ELR (cell line): ENCODE data around the gene GRB7.

Experiments
- DNase-seq: peaks from one replicate; pipeline ENCODE4 v3.0.0-alpha.2; 2015; ENCODE audit warnings: low read depth

GRB7 gene

DNA sequence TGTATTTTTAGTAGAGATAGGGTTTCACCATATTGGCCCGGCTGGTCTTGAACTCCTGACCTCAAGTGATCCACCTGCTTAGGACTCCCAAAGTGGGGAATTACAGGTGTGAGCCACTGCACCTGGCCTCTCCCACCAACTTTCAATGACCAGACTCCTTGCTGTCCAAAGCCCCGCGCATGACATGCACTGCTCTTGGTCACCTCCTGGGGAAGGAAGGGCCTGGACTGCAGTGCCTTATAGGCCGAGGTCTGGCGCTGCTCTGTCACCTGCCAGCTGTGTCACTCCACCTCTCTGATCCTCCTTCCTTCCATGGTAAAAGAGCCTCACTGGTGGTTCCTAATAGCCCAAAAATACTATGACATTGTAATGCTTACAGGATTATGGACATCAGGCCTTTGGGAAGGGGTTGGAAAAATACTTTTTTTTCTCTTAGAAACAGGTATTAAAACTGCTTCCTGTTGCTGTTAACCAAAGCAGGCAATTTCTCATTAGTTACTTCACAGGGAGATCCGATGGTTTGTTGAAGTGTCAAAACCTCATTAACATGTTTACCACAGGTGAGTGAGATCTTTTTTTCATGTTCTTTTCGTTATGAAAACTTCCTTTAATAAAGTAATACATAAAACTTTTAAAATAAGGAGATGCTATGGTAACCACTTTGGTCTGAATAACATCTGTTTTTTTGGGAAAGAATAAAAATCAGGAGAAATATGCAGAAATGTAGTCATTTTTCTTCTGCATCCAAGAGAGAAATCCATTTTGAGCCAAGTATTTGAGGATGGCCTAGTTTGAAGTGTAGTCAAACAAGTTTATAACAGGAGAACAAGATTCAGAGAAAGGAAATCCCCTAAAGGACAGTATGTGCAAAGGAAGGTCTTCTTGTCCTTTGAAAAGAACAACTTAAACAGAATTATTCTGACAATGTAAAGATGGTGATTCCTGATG, 35.5 kb downstream of the GRB7 start:
- no peak for DNase-seq

DNA sequence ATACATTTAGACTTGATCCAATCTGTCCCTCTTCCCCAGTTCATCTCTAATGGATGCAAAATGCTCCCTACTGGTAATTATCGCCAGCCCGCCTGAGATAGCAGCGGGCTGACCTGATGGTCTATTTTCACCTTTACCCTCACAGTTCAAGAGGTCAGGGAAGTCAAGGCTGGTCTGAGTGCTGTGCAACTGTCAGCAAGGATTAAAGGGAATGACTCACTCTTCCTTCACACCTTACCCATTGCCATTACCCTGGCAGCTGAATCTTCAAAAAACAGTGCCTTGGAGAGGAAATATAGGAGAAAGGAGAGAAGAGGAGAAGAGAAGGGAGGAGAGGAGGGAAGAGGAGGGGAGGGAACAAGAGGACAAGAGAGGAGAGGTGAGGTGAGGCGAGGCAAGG, 36.3 kb downstream of the GRB7 start:
- DNase-seq = no peak

DNA sequence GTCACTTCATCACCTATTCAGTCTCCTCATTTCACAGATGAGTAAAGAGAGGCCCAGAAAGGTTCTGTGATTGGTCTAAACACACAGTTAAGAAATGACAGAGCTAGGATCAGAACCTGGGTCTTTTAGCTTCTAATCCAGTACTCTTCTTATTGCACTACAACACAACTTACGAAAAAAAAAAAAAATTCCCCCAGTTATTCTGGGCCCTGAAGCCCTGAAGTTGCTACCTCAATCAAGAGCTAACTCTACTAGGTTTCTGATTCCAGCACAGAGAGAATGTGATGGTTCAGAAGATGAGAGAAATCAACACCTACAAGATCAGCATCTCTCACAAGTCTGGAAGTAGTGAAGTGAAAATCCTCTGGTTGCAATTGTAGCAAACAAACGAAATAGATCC, 37.3 kb downstream of the GRB7 start:
- DNase-seq = no peak

DNA sequence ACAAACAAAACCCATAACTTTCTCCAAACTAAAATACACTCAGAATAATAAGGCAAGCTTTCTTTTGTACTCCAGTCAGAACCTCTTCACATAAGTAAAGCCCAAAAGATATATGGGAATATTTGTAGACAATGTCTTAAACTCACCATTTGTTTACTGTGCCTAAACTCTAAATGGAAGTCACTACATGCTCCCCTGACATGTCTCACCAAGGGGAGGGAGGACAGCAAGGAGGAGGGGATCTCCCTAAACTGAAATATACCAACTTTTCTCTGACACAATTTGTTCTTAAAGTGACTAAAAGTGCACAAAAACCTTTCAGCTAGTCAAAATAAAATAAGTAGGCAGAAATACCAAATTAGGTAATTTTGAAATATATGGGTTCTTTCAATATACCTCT, 38.5 kb downstream of the GRB7 start:
- DNase-seq = no peak

DNA sequence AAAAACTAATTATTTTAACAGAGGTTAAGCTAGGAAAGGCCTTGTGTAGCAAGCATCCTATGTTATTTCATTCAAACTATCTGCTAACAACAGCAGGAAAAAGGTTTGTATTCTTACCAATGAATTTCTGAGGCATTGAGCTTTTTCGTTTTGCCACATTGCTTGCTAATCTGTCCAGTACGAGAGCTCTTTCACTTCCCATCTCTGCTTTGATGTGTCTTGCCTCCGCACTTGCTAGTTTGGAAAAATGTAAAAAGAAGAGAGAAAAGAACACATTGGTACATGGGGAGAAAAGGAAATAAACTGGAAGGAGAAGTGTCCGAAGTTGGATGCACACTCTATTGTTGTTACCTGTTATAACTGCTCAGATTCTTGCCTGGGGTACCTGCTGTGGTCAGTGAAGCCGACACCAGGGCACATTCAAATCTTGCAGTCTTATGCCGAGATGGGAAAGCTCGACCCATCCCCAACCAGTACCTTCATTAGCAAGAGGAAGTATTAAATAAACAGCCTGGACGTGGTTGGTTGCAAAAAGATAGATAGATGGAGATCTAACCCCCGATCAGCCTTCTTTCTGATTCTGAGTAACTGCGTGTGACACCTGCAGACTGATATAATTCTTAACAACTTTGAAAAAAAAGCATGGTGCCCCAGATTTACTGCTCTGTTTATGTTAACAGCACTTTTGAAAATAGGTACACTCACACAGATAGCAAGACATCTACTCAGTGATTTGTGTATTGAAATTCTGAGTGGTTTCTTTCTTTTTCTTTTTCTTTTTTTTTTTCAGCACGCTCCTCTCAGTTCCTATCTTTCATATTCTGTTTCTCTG, 40.0 kb downstream of the GRB7 start:
- DNase-seq = no peak

DNA sequence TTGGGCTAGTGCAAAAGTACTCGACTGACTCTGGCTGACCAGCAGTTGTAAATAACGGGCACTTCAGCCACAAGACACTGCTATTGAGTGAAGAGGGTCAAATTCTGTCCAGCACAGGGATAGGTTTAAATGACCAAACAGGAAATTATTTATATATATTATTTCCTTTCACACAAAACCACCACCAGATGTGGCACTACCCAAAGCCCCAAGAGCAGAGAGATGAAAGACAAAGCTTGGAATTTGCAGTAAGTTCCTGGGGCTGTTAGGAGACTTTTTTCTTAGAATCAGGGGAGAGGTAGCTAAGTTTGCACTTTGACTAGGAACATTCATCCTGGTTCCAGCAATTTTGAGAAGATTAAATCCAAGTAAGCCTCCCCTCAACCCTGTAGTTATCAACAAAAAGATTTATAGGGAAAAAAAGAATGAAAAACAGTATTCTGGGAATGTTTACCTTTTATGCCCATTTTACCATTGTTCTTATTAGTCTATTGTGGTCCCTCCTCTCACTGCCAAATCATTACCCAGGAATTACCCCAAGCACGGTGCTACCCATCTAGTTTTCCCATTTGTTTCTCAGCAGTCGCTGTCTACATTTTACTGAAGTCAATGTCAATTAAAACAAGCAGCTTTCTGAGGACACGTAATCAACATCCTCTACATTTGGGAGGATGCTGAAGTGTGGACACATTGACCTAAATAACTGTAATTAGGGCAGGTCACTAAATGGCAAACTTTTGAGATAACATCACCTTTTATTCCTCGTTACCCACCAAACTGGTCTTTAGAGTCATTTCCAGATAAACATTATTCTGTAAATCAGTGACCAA, 43.5 kb downstream of the GRB7 start:
- DNase-seq = peak; percentile 7

DNA sequence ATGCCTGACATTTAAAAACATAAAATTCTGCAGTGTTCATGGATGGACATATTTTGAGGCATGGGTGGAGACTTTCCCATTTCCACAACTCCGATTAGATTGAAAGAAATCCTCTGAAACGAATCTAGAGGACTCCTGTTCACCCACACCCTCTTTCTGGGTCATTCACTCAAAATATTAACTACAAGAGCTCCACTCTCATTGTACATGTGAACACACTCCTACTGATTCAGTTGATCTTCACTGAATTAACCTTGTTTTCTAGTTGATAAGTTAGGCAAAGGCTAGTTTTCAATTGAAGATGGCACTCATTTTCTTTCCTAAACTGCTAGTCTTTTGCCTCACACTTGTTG, 44.1 kb downstream of the GRB7 start:
- no peak for DNase-seq

DNA sequence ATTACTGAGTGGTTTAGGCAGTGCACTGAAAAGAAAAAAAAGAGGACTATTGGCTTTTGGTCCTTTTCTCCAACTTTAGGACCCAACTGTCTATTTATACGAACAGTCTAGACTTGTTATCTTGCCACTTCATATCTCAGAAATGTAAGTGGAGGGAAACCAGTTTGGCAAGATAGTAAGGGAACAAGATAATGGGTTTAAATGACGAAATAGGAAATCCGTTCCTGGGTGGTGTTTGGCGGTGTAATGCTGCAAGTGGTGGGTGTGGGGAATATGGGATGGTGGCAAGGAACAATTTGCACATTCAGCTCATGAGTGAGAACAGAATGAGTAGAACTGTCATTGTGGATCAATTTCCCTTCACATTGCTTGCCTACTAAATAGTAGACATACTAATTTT, 44.7 kb downstream of the GRB7 start:
- DNase-seq = no peak

DNA sequence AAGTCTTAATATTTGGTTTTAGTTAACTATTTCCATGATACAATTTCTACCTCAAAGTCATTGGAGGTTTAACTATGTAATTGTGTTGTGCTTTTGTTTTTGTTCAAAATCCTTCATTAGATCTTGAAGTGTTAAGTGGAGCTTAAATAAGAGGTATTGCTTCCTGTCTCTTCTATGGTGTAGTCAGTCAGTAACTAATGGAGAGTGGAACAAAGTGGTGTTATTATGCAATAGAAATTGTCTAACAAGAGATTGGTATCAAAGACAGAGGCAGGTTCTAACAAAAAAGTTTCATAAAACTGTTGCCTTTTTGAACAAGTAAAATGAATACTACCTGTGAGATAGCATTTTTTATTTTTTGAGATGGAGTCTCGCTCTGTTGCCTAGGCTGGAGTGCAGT, 45.2 kb downstream of the GRB7 start:
- DNase-seq = no peak

DNA sequence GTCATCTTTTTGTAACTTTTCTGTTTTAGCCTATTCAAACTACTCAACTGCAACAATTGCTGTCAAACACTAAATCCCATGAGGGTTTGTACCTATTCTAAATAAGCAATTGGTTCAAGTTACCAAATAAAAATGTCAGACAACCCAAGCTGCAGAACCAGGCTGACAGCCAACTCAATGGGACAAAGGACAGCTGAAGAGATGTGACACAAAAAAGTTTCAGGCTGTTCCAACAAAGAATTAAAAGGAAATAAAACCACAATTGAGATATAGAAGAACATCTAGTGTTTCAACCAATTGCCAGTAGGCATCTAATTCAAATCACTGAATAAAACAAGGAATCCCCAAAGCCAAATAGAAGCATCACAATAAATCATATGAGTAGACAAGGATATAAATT, 49.3 kb downstream of the GRB7 start:
- DNase-seq = no peak

DNA sequence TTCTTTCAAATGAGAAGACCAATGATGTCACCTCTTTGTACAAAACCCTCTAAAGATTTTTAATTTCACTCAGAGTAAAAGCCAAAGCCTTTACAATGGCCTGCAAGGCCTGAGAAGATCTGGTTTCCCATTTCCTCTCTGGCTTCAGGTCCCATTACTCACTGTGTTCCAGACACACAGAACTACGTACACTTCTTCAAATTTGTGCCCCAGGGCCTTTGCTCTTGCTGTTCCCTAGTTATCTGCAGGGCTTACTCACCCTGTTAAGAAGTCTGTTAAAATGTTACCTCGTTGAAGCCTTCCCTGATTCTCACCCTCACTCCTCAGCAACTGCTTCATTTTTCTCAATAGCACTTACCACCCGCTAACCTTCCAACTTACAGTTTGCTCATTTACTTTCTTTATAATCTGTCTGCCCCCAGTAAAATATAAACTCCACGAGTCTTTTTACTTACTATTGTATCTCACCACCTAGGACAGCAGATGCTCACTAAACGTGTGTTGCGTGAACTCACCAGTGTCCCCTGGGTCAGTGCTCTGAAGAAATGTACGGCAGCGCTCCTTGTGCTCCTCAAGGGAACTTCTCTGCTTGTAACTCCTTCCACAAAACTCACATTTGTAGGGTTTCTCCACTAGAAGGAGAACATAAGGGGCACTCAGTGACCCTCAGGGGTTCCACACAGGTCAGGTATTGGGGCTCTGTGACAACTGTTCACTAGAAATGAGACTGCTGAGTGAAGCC, 50.2 kb downstream of the GRB7 start:
- DNase-seq = peak; percentile 29

DNA sequence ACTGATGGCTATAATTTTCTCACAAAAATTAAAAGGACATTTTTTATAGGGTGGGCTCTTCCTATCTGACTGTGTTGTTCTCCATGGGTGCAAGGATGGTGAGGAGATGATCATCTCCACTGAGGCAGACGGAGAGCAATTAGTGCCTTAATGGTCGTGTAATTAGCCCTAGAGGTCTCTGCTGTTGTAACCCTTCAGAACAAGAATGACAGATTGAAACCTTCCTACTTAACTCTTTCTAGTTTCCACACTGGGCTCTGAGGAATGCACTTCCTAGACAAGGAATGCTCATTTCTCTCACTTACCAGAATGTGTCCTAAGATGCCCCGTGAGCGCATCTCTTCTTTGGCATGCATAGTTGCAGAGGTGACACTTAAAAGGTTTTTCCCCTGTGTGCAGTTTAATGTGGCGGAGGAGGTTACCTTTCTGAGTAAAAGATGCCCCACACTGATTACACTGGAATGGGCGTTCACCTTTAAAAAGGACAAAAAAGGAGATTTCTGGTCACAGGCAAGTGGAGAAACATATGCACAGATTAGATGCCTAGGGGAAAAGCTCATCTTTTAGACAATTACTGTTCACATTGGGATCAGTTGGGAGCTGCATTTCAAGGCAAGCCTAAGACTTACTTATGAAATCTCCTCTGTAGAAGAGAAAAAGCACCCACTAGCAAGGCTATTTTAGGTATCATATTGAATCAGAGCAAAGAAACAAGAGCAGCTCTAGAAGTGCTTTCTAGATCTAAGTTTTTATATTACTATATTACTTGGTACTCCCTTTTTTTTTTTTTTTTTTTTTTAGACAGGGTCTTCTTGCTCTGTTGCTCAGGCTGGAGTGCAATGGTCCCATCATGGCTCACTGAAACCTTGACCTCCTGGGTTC, 53.6 kb downstream of the GRB7 start:
- DNase-seq = no peak

DNA sequence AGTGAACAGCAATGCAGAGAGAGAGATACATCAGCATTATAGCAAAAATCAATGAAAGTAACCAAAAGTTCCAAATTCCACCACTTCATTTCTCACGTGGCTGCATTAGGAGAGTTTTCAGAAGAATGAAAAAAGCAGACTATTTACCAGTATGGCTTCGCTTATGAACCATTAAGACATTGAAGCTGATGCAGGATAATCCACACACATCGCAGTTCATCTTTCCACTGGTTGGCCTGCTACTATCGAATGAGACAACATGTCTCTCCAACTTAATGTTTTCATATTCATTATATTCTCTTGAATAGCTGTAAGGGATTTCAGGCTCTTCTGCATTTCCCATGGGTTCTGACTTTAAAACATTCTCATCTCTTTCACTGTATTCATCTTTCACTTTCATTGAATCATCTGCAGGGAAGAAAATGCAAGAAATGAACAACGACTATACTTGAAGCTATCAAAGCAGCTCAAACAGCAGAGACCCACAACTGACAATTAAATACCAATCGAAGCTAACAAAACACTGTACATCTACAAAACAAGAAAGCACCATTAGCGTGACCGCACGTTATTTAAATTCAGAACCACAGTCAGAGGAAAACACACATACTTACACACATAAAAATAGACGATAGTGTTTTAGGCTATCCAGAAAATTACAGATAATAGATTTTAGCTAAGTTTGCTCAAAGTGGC, 54.9 kb downstream of the GRB7 start:
- no peak for DNase-seq

DNA sequence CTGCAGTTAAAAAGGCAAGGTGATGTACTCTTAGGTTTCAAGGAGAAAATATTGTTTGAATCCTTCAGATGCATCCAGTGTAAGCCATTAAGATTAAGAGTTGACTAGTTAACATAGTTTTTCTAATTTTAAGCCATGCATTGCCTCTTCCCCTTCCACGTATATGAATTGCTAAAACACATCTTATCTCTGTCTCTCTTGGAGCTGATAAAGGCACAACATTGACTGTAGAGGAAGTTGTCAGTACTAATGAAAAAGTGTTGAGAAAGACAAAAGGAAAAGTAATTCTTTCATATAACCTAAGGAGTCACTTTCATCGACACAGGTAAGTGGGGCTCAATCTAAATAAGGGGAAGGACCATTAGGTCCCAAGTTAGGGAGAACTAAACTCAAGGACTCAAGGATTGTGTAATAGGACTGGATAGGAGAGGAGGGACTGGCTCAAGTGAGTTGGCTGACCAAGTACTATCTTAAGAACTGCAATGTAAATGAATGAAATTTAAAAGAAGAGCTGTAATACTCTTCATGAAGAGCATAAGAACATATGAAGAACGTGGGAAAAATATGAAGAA, 55.6 kb downstream of the GRB7 start:
- no peak for DNase-seq

DNA sequence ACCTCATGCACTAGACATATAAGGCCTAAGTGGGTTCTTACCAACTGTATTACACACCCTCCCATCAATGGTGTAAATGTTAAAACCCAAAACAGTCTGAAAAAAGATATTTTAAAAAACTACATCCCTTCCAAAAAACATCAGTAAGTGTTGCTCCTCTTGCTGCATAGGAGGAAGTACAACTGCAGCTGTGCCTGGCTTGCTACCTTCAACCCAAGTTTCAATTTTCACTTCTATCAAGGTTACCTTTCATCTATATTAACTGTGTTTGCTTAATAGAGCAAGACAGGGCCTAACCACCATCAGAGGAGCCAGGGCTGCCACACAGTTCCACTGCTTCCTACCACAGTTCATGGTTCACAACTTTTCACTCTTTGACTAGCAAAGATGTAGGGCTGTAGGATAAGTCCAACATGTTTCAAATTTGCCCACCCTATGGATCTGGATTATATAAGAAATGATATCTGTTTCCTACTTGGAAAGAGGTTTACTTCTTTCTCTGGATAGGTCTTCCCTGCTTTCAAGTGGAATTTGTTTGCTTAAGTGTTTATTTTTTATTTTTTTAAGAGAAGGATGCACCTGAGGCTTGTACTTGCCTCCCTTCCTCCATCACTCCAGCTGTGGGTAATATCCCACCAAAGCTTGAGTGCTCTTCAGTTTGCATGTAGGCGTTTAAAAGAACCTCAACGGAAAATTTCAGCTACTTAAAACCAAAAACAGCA, 56.7 kb downstream of the GRB7 start:
- DNase-seq = no peak
